ENCODE data around the gene NEGR1.

GRCh38 chr1:71351438-71351837 lies 930.9 kb downstream of the NEGR1 start:
- TF ChIP-seq, protein P1, sequence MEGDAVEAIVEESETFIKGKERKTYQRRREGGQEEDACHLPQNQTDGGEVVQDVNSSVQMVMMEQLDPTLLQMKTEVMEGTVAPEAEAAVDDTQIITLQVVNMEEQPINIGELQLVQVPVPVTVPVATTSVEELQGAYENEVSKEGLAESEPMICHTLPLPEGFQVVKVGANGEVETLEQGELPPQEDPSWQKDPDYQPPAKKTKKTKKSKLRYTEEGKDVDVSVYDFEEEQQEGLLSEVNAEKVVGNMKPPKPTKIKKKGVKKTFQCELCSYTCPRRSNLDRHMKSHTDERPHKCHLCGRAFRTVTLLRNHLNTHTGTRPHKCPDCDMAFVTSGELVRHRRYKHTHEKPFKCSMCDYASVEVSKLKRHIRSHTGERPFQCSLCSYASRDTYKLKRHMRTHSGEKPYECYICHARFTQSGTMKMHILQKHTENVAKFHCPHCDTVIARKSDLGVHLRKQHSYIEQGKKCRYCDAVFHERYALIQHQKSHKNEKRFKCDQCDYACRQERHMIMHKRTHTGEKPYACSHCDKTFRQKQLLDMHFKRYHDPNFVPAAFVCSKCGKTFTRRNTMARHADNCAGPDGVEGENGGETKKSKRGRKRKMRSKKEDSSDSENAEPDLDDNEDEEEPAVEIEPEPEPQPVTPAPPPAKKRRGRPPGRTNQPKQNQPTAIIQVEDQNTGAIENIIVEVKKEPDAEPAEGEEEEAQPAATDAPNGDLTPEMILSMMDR (IDR thresholded peaks at IDR 0.05; ENCODE audit: poor library complexity) = no peak
- TF ChIP-seq EZH2phosphoT487 (IDR thresholded peaks at IDR 0.05; ENCODE audit: low read depth, severe bottlenecking, unreplicated experiment) = no peak
- no peak for TF ChIP-seq EZH2 (IDR thresholded peaks at IDR 0.05; ENCODE audit: borderline replicate concordance)

All from hepatocyte (in vitro differentiated cells).